Caco-2 (cell line): ENCODE data around the gene ZFP36L2. TPM values are rescaled to one million over a fixed set of nuclear protein-coding genes. Genes with fewer than 3 reads are reported as not detected.

Experiments
- BruUV-seq: library from RNA; stranded (reverse); fragments of 400-500 nt; replicated peaks from 2 replicates; lab custom pipeline; 2021; lab: Mats Ljungman, UMichigan
- CTCF ChIA-PET: fragments of 300-600 bp; sonication (Branson Sonifier 250); formaldehyde crosslinking; loops from one replicate; lab custom pipeline; 2022; ENCODE audit warnings: antibody characterized with exemption; lab: Charles Lee
- POLR2A ChIA-PET: fragments of 300-600 bp; sonication (Branson Sonifier 250); formaldehyde crosslinking; loops from one replicate; lab custom pipeline; 2022; ENCODE audit warnings: antibody characterized with exemption; lab: Charles Lee
- DNase-seq, 2 experiments: peaks; one replicate each; pipeline versions ENCODE4 v3.0.0 to v3.0.0-alpha.2; 2020 to 2022
- H3K27me3 ChIP-seq: replicated peaks from 2 replicates; pipeline ENCODE4 v1.6.0; 2011; ENCODE audit warnings: low read length; ENCODE audit not compliant: control insufficient read depth, insufficient read depth
- H3K36me3 ChIP-seq: 2 replicates; pipeline ENCODE4 v1.5.1; 2011; ENCODE audit warnings: low read length; ENCODE audit not compliant: control insufficient read depth, insufficient read depth
- H3K4me1 ChIP-seq: fragments of 250-450 bp; sonication (Bioruptor Pico); 2 replicates; pipeline ENCODE4 v1.5.1; 2020; ENCODE audit warnings: mild to moderate bottlenecking
- H3K4me3 ChIP-seq: 2 replicates; pipeline ENCODE4 v1.5.1; 2011; ENCODE audit warnings: low read depth, mild to moderate bottlenecking, control low read depth, low read length
- H3K9me3 ChIP-seq: fragments of 250-450 bp; sonication (Bioruptor Pico); 2 replicates; pipeline ENCODE4 v1.5.1; 2020; ENCODE audit warnings: mild to moderate bottlenecking, moderate library complexity
- H3K27ac Mint-ChIP-seq: one replicate; pipeline ENCODE4 v1.8.0; 2022; ENCODE audit warnings: mixed read lengths; ENCODE audit not compliant: unreplicated experiment
- H3K27me3 Mint-ChIP-seq: one replicate; pipeline ENCODE4 v1.8.0; 2022; ENCODE audit warnings: mixed read lengths; ENCODE audit not compliant: insufficient read depth, unreplicated experiment
- H3K36me3 Mint-ChIP-seq: one replicate; pipeline ENCODE4 v1.8.0; 2022; ENCODE audit warnings: mild to moderate bottlenecking, mixed read lengths; ENCODE audit not compliant: insufficient read depth, unreplicated experiment
- H3K4me1 Mint-ChIP-seq: one replicate; pipeline ENCODE4 v1.8.0; 2022; ENCODE audit warnings: low read depth, mixed read lengths; ENCODE audit not compliant: unreplicated experiment
- H3K4me3 Mint-ChIP-seq: one replicate; pipeline ENCODE4 v1.8.0; 2022; ENCODE audit warnings: mild to moderate bottlenecking, moderate library complexity, mixed read lengths; ENCODE audit not compliant: unreplicated experiment
- H3K9me3 Mint-ChIP-seq: one replicate; pipeline ENCODE4 v1.8.0; 2022; ENCODE audit warnings: mixed read lengths; ENCODE audit not compliant: unreplicated experiment
- CTCF ChIP-seq, 2 experiments: fragments of 200-600 bp in 1 of 2; IDR thresholded peaks; 1 replicate in 1 of 2; 2 replicates in 1 of 2; pipeline versions ENCODE4 v1.5.1 to v1.8.0; 2011 to 2022; ENCODE audit warnings: antibody characterized with exemption in 1 of 2, control low read depth in 1 of 2, inconsistent platforms in 1 of 2, low read depth in 1 of 2, low read length in 1 of 2, mild to moderate bottlenecking in 1 of 2, moderate library complexity in 1 of 2; ENCODE audit not compliant: insufficient read depth in 1 of 2, severe bottlenecking in 1 of 2, unreplicated experiment in 1 of 2
- intact Hi-C: fragments of 100-400 bp; cut with micrococcal nuclease; formaldehyde crosslinking; loops from one replicate; pipeline ENCODE4 v1.10.0; 2022; ENCODE audit not compliant: unreplicated experiment
- total RNA-seq: library from RNA; stranded (reverse); gene quantifications from 2 replicates; pipeline ENCODE4 v1.2.3, GENCODE V29; 2022

ZFP36L2 gene
- total RNA-seq, 1 experiment from 2014 or later = 225 TPM

DNA sequence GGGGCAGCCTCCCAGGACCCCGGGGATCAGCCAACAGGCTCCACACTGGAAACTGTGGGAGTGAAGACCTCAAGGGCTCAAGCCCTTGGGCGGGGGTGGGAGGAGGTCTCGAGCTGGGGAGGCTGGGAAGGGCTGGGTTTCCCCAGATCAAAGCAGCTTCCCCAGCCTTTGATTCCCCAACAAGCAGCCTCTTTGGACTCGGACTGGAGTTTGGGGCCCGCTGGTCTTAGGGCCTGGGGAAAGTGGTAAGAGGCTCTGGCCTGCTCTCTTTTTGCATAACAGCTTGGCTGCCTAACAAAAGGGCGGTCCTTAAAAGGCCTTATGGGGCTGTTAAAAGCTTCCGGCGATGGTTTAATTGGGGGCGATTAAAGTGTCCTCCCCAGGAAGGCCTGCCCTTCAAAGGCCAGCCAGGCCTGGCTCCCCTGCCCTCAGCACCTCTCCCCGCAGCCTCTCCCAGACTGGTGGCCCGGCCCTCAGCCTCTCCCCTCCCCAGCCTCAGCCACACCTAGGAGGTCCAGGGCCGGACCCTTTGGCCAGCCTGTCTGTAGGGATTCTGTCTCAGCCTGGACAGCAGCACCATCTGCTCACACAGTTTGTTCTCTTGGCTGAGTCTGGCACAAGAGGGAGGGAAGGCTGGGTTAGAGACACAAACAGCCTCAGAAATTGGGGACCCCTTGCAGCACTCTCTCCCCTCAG is 39.6 kb downstream of the ZFP36L2 start:
- no peaks in the 10 kb centered on the region for H3K9me3 ChIP-seq
- Mint-ChIP-seq H3K9me3 (no peaks in the 10 kb centered on the region), H3K4me1 (peaks cover 30% of the 10 kb centered on the region), H3K27me3 (no peaks in the 10 kb centered on the region), H3K4me3 (no peak overlapping the region), H3K27ac (peak overlapping the region; percentile 49), H3K36me3 (peaks cover 3% of the 10 kb centered on the region)
- no TSS peak for BruUV-seq
- no peak overlapping the region for H3K4me3 ChIP-seq
- TF ChIP-seq CTCF (IDR thresholded peaks at IDR 0.05; ENCODE audit: insufficient read depth in 1 of 2, low read depth in 1 of 2, low read length in 1 of 2, severe bottlenecking in 1 of 2, unreplicated experiment in 1 of 2) = no peak
- CTCF ChIA-PET = no interaction called here
- H3K4me1 ChIP-seq = peaks cover 33% of the 10 kb centered on the region
- H3K27me3 ChIP-seq = no peaks in the 10 kb centered on the region
- intact Hi-C loops = no loop called here
- POLR2A ChIA-PET = no interaction called here
- no peak for DNase-seq
- H3K36me3 ChIP-seq = no peaks in the 10 kb centered on the region

DNA sequence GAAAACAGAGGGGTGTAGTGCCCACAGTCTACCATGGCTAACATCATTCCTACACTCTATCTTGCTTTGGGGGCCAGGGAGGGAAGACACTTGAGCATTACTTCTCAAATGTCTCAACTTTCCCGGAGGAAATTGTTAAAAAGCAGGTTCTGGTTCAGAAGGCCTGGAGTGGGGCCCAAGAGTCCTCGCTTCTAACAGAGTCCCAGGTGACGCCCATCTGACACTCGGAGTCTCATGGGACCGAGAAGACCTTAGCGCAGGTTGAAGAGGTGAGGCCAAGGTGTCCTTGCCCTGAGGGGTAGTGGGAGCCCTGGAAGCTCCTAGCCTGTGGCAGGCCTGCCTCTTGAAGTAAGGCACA is 40.1 kb downstream of the ZFP36L2 start:
- no peaks in the 10 kb centered on the region for H3K27me3 ChIP-seq
- CTCF ChIA-PET = no interaction called here
- intact Hi-C loops = no loop called here
- no peak for TF ChIP-seq CTCF (IDR thresholded peaks at IDR 0.05; ENCODE audit: insufficient read depth in 1 of 2, low read depth in 1 of 2, low read length in 1 of 2, severe bottlenecking in 1 of 2, unreplicated experiment in 1 of 2)
- no TSS peak for BruUV-seq
- no peak for DNase-seq
- H3K36me3 Mint-ChIP-seq = no peaks in the 10 kb centered on the region
- peaks cover 30% of the 10 kb centered on the region for H3K4me1 ChIP-seq
- H3K27ac Mint-ChIP-seq = peak overlapping the region; percentile 70
- no peak overlapping the region for H3K4me3 Mint-ChIP-seq
- no peaks in the 10 kb centered on the region for H3K27me3 Mint-ChIP-seq
- no peaks in the 10 kb centered on the region for H3K9me3 ChIP-seq
- H3K36me3 ChIP-seq = no peaks in the 10 kb centered on the region
- peaks cover 31% of the 10 kb centered on the region for H3K4me1 Mint-ChIP-seq
- POLR2A ChIA-PET = no interaction called here
- H3K4me3 ChIP-seq = no peak overlapping the region
- no peaks in the 10 kb centered on the region for H3K9me3 Mint-ChIP-seq

- no TSS peak for BruUV-seq
These were observed 41.3 kb downstream of the ZFP36L2 start for GRCh38 chr2:43185146-43185545.

More at GRCh38 chr2:43185146-43185545, 41.3 kb downstream of the ZFP36L2 start:
- H3K4me3 Mint-ChIP-seq = no peak overlapping the region
- no peaks in the 10 kb centered on the region for H3K9me3 Mint-ChIP-seq
- DNase-seq = no peak
- Histone ChIP-seq H3K36me3 (no peaks in the 10 kb centered on the region), H3K9me3 (no peaks in the 10 kb centered on the region), H3K27me3 (no peaks in the 10 kb centered on the region), H3K4me3 (no peak overlapping the region), H3K4me1 (peaks cover 25% of the 10 kb centered on the region)
- TF ChIP-seq CTCF (IDR thresholded peaks at IDR 0.05; ENCODE audit: insufficient read depth in 1 of 2, low read depth in 1 of 2, low read length in 1 of 2, severe bottlenecking in 1 of 2, unreplicated experiment in 1 of 2) = no peak
- H3K27ac Mint-ChIP-seq = peak overlapping the region; percentile 46
- intact Hi-C loops = no loop called here
- H3K36me3 Mint-ChIP-seq = no peaks in the 10 kb centered on the region
- CTCF ChIA-PET = no interaction called here
- H3K4me1 Mint-ChIP-seq = peaks cover 36% of the 10 kb centered on the region
- H3K27me3 Mint-ChIP-seq = no peaks in the 10 kb centered on the region
- POLR2A ChIA-PET = no interaction called here
